COR-L47 (cell line): ENCODE data around the gene FTH1.

Experiments used
- DNase-seq: peaks from one replicate; lab custom pipeline; 2025; lab: John Stamatoyannopoulos, UW

The FTH1 gene

DNA sequence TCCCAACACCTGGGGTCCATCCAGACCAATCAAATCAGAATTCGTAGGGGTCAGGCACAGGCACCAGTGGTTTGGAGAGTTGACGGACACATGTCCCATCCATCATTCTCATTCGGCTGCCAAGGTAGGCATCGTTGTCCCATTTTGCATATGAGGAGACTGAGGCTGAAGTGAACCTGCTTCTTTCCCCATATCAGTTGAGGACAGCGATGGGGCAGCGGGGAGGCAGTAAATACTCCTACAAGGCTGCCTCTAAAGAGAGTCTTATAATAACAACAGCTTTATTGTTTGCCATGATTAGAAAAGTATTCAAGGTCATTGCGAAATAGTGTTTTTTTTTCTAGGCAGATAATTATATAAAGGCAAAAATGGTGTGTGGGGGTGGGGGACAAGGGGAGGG lies 18.9 kb downstream of the FTH1 start:
- DNase-seq: no peak

DNA sequence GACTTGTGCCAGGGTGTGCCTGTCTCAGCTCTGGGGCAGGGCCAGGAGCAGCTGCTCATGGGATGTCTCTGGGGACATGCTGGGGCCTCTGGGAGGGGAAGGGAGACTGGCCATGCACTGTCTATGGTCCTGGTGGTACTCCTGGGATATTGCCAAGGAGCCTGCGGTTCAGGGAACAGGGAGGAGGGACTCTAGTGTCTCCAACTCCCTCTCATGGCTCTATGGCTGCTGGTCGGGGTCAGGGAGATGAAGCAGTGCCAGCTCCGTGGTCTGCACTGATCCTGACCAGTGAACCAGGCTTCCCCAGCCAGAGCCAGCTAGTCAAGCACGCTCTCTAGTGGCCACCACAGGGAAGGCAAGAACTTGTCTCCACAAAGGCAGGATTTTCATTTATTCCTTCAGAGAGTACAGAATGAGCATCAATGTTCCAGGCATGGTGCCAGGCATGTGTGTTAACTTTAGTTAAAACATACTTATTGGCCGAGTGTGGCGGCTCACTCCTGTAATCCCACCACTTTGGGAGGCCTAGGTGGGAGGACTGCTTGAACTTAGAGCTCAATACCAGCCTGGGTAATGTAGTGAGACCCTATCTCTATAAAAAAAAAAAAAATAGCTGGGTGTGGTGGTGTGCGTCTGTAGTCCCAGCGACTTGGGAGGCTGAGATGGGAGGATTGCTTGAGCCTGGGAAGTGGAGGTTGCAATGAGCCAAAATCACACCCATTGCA lies 19.8 kb downstream of the FTH1 start:
- peak; percentile 71 for DNase-seq

DNA sequence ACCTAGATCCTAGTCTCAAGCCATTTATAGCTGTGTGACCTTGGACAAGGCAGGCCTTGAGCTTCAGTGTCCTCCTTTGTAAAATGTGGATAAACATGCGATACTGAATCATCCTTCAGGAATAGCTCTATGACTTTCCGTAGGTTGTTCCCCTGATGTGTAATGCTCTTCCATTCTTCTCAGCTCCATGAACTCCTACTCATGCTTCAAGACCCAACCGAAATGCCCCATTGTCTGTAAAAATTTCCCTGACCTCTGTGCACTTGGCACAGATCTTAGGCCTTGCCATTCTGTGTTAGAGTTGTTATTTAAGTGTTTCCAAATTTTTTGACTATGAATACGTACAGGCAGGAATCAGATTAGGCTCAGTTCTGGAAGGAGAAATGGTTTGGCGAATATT lies 20.5 kb downstream of the FTH1 start:
- no peak for DNase-seq

DNA sequence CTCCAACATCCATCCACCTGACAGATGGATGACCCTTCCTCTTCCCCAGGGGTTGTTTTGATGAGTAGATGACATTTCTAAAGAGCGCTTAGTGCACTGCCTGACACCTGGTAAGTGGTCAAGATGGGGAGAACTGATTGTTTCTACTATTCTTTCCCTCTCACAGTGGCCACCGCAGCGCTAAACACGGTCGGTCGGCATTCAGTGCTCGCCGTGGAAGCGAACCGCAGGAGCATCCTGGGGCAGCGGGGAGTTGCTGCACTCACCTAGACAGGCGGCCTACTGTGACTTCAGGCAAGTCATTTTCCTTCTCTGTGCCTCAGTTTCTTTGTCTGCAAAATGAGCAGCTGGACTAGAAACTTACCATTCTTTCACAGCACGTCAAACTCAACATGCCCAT lies 22.2 kb downstream of the FTH1 start:
- no peak for DNase-seq

DNA sequence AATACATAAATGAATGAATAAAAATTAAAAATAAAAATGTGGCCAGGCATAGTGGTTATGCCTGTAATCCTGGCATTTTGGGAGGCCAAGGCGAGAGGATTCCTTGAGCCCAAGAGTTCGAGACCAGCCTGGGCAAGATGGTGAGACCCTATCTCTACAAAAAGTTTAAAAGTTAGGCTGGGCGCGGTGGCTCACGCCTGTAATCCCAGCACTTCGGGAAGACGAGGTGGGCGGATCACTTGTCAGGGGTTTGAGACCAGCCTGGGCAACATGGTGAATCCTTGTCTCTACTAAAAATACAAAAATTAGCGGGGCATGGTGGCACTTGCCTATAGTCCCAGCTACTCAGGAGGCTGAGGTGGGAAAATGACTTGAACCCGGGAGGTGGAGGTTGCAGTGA lies 27.0 kb downstream of the FTH1 start:
- DNase-seq: no peak

DNA sequence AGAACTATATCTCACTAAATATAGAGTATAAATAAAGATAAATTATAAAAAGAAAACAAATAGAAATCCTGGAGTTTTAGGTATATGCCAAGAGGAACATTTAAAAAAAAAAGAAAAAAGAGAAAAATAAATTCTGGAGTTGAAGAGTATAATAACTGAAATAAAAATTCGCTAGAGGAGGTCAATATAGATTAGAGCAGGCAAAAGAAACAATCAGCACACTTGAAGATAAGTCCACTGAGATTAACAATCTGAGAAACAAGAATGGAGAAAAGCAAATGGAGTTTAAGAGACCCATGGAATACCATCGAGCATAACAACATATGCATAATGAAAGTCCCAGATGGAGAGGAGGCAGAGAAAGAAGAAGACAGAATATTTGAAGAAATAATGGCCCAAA lies 31.6 kb downstream of the FTH1 start:
- no peak for DNase-seq

DNA sequence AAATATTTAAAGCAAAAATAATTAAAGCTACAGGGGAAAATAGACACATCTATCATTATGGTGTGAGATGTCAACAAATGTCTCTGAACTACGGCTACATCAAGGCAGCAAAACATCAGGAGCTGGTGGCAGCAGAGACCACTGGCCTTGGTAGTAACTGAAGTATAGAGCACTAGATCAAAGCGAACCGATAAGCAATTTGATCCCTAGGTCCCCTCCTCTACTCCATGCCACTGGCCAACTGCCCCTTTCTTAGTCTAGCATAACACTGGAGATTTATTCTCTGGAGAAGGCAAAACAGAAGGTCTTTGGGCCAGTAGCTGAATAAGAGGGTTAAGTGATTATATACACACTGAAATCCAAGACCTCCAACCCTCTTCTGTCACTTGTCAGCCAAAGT lies 36.5 kb downstream of the FTH1 start:
- no peak for DNase-seq

DNA sequence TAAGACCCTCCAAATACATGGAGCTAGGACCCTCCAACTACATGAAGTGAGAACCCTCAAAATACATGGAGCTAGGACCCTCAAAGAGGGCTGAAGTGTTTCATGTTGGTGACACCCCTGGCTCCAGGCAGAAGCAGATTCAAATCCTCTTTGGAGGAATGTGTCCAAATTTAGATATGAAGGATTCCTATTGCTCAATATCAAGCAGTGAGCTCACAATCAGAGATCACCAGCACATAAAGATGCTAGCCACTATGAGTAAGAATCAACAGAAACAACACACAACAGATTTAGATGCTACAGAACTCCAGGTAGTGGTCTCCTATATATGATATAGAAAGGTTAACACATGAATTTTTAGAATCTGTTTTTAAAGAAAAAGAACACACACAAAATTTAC lies 38.8 kb downstream of the FTH1 start:
- DNase-seq: no peak

DNA sequence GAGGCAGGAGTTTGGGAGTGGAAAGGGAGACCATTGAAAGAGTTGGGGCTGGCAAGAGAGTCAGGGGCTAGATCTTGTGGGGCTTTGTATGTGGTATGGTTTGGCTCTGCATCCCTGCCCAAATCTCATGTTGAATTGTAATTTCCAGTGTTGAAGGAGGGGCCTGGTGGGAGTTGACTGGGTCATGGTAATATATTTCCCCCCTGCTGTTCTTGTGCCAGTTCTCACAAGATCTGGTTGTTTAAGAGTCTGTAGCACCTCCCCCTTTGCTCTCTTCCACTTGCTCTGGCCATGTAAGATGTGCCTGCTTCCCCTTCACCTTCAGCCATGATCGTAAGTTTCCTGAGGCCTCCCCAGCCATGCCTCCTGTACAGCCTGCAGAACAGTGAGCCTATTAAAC lies 39.9 kb downstream of the FTH1 start:
- DNase-seq: no peak

DNA sequence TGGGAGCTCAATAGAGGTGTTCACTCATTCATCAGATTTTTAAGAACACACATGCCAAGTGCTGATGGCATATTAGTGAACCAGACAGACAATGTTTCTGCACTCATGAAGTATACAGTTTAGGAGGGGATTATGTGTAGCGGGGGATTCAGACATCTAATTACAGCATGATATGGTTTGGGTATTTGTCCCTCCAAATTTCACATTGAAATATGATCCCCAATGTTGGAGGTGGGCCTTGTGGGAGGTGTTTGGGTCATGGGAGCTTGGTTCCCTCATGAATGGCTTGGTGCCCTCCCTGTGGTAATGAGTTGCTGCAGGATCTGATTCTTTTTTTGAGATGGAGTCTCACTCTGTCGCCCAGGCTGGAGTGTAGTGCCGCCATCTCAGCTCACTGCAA lies 41.2 kb downstream of the FTH1 start:
- no peak for DNase-seq

DNA sequence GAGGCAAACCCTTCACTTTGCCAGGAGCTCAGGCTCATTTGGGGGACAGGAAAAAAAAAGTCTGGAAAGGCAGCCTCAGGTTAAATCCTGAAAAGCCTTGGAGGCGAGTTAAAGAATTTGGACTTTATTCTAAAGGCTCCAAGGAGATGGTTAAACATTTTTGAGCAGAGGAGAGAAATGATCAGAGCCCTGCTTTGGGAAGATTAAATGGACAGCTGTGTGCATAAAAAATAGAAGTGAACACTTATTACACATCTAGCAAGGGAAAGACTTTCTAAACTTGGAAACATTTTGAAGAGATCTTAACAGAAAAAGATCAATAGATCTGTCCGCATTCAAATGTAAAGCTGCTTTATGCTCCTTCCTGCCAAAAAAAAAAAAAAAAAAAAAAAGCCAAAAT lies 41.7 kb downstream of the FTH1 start:
- DNase-seq: no peak

DNA sequence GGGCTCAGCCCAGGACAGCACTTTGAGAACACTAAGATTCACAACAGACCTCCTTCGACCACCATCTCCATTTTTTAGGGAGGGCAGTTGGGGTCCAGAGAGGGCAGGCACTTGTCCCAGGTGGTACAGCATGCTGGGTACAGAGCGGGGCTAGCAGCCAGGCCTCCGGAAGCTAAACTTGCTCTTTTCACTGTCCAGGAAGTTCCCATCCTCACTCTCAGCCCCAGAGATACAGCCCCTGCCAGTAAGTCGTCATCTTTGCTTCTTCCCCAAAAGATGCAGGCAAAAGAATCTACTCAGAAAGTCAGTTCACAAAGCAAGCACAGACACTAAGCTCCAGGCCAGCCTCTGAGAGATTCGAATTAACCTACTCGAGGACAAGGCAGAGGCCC lies 43.4 kb downstream of the FTH1 start:
- DNase-seq: no peak

DNA sequence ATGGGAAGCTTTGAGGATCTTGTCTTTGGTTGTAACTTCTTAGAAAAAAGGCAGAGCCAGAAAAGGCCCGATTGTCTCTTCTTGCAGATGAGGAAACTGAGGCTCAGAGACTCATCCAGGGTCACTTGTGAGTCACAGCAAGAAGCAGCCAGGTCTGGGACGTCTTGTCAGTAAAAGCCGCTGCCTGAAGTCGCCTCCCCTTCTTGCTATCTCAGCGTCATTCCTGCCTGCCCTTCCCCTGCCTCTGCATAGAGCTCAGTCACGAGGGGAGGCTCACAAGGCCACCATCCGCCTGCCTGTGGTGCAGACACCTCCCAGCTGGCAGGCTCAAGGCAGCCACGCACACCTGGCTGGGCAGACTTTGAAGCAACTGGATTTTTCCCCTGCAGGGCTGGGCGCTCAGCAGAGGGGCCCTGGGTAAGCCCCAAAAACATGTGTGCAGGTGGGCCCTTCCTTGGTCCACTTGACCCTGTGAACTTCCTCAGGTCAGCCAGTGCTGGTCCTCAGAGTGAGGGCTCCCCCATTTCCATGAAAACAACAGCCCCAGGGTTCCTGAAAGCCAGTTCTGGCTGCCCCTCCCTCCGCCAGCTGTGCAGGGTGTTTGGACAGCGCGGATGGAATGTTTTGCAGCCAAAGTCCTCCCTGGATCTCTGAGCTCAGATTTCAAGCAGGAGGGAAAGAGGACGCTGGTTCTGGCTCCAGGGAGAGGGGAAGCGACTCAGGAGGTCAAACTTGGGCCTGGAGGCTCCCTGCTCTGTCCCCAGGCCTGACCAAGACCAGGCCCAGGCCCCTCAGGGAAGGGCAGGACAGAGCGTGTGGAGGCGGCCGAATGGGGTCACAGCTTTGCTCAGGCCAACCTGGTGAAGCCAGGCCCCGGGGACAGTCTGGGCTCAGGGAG lies 44.0 kb downstream of the FTH1 start:
- no peak for DNase-seq

DNA sequence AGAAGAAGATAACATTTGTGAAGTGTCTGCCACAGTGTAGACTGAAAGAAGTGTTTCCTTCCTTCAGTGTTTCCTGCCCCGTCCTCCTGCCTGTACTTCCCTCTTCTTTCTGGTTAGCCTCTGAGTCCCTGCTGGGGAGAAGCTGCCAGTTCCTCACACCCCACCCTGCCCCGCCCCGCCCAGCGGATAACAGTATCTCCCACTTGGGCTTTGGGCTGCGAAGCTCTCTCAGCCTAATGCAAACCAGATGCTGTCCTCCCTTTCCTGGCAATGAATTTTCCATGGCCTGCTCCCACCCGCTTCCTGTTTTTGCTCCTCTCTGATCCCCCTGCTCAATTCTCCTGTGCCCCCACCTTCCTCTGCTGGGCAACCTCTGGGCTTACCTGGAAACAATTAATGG lies 44.9 kb downstream of the FTH1 start:
- DNase-seq: no peak

DNA sequence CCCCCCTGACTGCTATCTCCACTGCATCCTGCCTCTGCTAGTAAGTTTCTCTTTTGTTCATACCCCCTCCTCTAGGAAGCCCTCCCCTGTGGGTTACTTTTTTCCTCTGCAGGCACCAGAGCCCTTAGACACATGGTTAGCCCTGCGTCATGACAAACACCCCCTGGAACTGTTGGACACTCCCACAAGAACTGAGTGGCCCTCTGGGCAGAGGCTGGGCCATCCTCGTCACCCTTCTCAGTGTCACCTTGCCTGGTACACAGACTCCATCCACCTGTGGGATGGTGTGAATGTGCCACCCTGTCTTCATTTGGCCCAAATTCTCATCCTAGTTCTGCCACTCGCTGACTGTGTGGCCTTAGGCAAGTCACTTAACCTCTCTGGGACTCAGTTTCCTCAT lies 46.0 kb downstream of the FTH1 start:
- DNase-seq: no peak

DNA sequence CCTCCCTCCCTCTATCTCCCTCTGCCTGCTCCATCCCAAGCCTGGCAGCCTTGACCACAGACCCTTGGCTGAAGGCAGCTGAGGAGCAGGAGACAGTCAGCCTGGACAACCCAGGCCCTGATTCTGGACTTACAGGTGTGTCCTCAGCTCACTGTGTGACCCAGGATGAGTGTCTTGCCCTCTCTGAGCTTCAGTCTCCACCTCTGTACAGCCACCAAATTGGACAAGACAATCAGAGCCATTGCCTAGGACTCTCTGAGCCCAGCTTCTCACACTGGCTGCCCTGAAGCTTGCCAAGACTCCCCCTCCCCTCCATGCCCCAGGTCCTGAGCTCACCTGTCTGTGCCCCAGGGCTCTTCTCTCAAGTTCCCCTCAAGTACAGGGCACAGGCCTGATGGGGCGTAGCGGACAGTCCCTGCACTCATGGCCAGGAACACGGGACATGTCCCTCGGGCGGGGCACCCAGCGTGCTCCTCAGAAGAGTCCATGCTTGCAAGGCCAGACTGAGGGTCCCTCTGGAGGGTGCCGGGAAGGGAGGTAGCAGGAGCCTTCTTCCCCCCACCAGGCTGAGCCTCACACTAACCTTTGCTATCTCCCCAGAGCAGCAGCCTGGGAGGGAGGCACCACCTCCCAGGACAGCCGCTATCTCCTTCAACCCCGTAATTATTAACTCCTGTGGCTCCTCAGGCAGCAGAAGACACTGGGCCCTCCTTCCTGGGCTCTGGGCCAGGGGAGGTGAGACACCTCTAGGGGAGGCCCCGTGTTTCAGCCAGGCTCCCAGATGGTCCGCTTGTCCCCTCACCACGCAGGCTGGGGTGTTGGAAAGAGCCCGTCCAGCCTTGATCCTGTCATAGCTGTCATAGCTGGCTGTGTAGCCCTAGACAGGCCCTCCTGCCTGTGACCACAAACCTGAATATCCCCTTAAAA lies 47.5 kb downstream of the FTH1 start:
- no peak for DNase-seq

DNA sequence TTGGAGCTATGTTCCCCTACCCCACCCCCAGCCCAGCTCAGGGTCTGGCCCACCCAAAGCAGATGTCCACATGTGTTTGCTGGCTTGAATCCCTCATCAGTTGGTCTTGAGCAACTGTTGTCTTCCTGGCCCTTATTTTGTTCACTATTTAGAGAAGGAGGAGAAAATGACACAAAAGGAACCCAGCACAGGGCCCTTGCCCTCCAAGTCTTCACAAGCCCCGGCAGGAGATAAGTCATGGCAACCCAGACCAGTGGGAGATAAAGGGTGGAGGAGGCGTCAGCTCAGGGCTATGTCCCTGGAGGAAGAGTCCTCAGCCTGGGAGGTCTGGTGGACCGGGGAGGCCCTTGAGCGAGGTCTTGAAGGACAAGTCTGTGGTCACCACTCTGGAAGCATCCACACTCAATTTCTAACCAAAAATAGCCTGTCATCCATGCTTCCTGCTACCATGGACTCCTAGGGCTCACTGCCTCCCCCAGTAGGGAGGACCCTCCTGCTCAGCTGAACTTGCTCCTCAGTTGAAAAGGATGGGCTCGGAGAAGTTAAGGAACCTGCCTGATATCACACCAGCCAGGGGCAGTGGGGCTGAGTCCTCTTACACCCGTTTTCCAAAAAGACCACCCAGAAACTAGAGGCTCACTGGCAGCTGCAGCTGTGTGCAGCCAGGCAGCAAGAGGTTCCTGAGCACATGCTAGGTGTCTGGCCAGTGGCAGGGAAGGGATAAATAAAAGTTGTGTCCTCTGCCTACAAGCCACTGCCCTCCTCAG lies 48.3 kb downstream of the FTH1 start:
- no peak for DNase-seq

DNA sequence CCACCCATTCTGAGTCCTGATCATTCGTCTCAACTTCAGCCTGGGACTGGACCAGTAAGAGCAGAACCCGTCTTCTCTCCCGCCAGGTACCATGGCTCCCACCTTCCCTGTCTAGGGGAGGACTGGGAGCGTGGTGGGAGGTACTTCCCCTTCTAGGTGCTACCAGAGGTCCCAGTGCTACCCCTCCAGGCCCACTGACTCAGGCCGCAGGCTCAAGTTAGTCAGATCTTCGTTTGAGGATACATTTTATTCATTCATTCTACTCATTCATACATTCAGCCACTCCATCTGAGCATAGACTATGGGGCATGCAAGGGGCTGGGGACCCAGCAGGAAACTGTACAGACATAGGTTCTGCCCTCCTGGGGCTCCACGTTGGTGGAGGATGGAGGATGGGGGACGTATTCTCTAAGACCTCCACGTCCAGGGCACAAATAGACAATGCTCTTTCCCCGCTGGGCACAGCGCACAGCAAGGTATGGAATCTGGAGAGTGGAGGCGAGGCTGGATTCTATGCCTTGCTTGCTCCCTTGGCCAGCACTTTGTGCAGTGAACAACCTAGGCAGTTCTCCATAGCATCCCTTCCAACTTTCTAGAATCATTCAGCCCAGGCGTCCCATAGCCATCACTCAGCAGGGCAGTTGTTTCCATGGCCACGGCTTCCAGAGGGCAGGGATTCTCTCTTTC lies 49.0 kb downstream of the FTH1 start:
- no peak for DNase-seq

DNA sequence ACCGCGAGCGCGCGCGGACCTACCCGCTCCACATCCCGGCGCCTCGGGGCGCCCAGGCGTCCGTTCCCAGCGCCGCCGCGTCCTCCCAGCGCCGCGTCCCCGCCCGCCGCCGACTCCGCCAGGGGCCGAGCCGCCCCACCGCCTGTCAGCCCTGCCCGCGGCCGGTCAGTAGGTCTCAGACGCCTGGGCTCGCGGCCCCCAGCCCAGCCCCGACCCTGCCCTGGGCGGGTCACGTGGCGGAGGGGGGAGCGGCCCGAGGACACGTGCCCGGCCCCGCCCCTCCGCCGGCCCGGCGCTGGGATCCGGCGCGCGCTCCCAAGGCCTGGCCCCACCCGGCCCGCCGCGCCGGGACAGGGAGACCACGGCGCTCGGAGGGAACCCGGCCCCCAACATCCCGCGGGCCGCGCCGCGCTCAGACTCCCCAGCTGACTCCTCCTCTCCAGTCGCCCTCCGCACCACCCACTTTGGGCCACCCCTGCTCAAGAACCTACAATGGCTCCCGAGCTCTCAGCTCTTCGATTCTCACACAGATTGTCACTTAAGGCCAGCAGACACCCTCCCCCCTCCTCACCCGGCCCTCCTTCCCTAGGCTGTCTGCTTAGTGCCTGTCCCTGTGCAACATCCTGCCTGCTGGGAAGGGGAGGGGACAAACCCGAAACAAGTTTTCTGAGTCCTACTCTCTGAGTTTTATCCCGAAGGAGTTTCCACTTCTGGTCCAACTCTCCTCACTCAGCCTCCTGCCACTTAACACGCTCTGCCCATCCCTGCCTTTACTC lies 49.9 kb downstream of the FTH1 start, which contains the start of gene RAB3IL1:
Gene RAB3IL1, minus strand, starts transcription at position 233 of the 776 bp plus-strand sequence. Its CDS starts 199 bp downstream, at position 34.
- DNase-seq: no peak

DNA sequence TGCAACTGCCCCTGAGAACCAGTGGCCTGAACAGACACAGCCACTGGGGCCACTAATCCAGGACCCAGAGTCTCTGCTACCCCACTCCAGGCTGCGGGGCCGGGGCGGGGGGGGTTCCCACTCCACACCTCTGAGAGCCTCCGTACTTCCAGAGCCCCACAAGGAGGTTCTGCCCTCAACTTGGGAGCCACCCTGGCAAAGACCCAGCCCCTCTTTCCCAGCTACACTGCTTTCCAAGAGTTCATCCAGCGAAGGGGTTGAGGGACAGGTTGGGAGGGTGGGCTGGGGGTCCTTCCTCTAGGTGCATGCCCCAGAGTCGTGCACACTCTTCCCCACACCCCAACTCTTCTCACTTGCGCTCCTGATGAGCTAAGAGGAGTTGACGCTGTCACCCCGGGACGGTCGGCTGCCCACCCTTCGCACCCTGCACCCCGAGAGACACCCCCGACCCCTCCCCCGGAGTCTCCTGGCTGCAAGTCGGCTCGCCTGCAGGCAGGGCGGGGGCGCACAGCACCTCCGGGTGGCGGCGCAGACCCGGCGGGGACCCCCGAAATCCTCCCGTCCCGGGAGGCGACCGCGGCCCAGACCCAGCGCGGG lies 50.6 kb downstream of the FTH1 start:
- no peak for DNase-seq
